GM19455 (cell line): ENCODE results near the gene CCDC182.

Experiments used
- ATAC-seq: cut with Tn5 transposase; IDR thresholded peaks from one replicate; pipeline ENCODE4 v1.9.1; 2021; ENCODE audit not compliant: unreplicated experiment

The CCDC182 gene

GRCh38 chr17:57701124-57701523 is 44.0 kb downstream of the CCDC182 start:
- no peak for ATAC-seq

- ATAC-seq = no peak
Observed at GRCh38 chr17:57699751-57700219, 45.3 kb downstream of the CCDC182 start.

GRCh38 chr17:57697891-57698711 is 47.0 kb downstream of the CCDC182 start:
- ATAC-seq = no peak

- ATAC-seq = no peak
Observed at GRCh38 chr17:57697197-57697596, 47.9 kb downstream of the CCDC182 start.

GRCh38 chr17:57696050-57696449 is 49.0 kb downstream of the CCDC182 start:
- ATAC-seq = no peak
